HCEC 1CT (cell line): Measurements from ENCODE around the gene TH.

Experiments
- DNase-seq: peaks from one replicate; pipeline ENCODE4 v3.0.0-alpha.2; 2017

Gene TH

DNA sequence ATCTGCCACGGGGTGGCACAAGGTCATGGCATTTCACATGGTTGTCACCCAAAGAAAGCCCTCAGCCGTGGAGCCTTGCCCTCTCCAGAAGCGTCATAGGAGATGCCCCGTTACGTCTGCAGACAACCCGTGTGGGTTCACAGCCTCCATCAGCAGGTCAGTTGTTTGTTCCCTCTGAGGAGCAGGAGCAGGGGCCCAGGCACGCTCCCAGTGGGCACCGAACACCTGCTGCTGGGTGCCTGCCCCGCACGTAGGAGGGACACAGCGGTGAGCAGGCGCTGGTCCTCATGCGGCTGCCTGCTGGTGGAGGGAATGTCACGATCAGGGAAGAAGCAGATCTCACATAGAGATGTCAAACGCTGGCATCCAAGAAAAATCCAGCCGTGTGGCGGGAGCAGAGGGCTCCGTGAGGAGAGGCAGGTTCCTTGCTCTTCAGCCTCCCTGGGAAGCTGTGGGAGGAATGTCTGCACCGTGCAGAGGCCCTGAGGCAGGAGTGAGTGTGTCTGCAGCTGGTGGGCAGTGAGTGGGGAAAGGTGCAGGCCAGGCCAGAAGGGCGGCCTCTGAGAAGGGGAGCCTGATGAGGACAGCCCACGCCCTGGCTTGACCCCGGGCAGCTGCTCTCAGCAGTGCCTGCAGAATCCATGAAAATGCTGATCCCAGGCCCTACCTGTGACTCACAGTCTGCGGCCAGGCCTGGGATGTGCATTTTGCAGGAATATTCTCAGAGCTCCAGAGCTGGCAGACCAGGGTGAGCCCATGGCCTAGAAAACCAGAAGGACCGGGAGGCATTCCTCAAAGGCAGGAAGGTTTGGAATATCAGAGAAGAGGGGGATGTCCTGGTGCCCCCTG is 36.4 kb upstream of the TH start:
- no peak for DNase-seq

DNA sequence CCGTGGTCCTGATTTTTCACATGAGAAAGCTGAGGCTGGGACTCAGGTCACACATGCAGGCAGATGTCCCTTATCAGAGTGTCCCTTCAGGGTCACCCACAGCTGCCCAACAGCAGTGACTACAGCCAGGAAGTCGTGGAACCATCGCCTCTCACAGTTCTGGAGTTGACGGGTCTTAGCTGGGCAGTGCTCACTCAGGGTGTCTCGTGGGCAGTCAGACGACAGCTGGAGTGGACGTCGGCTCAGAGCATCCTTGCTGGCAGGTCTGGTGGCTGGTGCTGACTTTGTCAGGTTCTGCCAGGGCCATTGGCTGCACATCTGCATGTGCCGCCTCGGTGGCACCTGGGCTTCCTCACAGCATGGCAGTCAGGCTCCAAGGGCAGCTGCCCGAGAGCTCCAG is 35.6 kb upstream of the TH start:
- DNase-seq, result no peak

- DNase-seq, result no peak
These were observed 34.5 kb upstream of the TH start for GRCh38 chr11:2205981-2206690.

DNA sequence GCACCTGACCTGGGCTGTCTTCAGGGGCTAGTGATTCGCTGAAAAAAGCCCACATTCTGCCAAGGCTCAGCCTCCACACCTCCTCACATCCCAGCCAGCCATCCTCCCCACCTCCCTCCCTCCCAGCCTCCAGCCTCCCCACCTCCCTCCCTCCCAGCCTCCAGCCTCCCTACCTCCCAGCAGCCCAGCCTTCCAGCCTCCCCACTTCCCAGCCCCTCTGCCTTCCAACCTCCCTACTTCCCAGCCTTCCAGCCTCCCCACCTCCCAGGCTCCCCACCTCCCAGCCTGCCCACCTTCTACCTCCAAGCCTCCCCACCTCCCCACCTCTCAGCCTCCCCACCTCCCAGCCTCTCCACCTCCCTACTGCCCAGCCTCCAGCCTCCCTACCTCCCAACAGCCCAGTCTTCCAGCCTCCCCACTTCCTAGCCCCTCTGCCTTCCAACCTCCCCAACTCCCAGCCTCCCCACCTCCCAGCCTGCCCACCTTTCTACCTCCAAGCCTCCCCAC is 33.7 kb upstream of the TH start:
- no peak for DNase-seq

DNA sequence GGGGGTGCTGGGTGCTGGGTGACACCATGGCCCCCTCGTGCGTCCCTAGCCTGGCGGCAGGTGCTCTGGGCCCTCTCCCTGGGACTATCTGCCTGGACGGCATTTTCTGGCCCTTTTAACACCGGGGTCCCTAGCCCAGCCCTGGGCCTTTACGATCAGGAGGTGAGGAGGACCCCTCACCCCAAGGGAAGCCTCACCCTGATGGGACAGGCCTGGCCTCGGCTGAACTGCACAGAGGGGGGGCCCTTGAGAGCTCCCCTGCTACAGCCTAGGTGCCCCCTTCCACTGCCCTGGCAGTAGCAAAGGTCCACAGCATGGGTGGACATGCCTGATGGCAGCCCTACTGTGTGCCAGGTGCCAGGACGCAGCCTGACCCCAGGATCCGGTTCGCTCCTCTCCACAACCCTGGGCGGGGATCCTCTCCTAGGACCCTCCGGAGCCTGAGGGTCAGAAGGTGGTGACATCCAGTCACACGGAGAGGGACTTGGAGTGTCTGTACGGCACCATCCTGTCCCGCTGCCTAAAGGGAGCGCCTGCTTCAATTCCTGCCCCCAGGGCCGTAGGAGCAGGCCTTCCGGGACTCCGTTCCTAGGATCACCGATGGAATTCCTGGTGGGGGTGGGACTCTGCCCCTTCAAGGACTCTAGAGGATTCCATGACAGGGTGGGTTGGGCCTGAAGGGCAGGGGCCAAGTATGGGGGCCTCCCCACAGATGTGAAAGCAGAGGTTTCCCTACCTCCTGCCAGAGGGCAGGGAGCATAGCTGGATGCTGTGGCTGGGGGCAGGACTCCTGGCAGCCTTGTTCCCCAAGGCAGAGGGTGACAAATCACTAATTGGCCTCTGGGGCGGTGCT is 33.0 kb upstream of the TH start:
- DNase-seq, result no peak

GRCh38 chr11:2203440-2204259 is 32.0 kb upstream of the TH start:
- DNase-seq, result no peak

DNA sequence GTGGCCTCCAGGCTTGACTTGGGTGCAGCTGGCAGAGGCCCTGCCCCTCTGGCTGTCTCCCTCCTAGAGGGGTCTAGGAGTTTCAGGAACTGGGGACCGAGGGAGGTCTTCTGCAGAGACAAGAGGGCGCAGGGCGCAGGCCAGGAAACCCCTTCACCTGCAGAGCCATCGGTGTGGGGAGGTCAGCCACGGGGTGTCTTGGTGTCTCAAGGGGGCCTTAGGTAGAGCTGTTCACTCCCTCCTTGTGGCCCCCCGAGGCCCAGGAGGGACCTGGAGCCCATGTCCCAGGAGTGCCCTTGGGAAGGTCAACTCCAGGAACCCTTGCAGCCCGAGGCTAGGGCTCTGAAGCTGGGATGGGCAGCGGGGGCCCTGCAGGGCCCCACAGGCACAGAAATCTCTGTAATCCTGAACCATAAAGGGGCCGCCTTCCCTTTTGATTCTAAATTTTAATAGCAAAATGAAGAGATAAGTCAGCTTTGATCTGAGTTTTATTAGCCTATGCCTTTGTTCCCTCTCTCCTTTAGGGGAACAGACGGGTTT is 31.4 kb upstream of the TH start:
- no peak for DNase-seq

- DNase-seq, result no peak
These were observed 30.7 kb upstream of the TH start for GRCh38 chr11:2202071-2202899.

- no peak for DNase-seq
These were observed 29.9 kb upstream of the TH start for GRCh38 chr11:2201542-2201941.

DNA sequence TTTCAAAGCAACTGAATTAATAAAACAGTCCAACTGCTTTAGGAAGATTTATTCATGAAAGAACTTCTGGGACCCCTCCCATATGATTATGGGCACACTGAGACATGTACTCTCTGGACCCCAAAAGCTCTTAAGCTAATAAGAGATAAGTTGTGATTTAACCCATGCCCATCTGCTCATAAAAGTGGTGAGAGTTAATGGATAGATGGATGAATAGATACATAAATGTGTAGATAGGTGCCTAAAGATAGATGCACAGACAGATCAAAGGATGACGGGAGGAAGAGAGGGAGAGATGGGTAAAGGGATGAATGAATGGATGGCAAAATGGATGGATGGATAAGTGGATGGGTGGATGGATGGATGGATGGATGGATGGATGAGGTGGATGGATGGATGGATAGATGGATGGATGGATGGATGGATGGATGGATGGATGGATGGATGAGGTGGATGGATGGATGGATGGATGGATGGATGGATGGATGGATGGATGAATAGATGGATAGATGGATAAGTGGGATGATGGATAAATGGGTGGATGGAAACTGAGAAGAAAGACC is 29.4 kb upstream of the TH start:
- no peak for DNase-seq

GRCh38 chr11:2200536-2200935 is 28.9 kb upstream of the TH start:
- DNase-seq, result no peak

DNA sequence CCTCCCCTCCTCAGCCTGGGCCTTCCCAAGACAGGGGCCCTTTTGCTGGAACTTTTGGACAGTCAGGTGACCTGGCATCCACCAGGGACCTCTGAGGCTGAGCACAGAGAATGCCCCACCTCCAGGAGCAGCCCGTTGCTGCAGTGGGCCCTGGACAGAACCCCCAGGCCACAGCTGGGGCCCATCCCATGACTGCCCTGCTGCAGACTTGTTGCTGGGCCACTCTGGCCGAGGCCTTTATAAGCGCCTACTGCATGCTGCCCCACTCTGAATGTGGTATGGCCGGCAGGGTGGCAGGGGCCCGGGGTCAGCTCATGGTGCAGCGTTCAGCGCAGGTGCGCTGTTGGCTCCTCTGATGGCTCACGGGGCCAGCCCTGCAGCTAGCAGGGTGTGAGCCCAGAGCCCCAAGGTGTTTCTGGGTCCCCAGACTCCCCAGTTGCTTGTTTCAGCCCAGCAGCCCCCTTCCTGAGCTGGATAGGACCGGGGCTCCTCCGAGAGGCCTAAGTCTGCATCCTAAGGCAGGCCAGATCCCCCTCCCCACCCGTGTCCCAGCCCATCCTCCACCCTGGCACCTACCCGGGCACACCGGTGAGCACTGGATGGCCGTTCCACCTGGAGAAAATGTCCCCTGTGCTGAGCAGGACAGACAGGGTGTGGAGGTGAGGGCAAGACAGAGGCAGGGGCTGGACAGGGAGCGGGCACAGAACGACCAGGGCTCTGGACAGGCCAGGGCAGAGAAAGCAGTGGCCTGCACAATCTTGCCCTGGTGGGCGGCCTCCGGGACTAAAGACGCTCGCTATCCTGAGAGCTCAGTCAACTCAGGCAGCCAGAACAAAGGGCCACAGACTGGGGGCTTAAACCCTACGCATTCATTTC is 28.1 kb upstream of the TH start:
- no peak for DNase-seq

- no peak for DNase-seq
These were observed 27.2 kb upstream of the TH start for GRCh38 chr11:2198621-2199365.

DNA sequence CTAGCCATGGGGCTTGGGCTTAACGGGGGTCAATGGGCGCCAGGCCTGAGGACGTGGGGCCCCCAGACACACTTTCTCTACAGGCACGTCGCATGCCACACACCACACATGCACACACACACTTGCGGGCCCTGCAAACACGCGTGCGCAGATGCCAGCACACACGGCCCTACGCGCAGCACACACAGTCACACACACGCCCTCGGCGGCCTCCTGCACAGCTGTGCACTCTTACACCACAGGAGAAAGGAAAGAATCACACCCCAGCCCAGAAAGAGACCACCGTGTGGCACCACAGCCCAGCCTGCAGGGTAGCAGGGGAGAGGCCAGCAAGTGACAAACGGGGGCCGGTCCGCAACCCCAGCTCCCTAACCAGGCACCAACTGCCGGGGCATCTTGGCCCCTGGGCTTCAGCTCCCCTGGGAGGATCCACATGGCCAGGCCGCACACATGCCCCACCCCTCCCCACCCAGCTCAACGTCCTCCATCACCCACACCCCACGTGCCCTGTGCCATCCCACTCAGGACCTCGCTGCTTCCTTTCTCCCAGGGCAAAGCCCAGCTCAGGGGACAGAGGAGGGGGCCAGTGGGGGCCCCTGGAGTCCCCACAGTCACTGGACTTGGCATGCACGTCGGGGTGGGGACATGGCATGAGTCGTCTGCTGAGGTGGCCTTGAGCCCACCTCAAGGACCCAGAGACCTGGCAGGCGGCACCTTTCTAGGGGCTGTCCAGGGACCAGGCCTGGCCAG is 26.3 kb upstream of the TH start:
- DNase-seq, result no peak

DNA sequence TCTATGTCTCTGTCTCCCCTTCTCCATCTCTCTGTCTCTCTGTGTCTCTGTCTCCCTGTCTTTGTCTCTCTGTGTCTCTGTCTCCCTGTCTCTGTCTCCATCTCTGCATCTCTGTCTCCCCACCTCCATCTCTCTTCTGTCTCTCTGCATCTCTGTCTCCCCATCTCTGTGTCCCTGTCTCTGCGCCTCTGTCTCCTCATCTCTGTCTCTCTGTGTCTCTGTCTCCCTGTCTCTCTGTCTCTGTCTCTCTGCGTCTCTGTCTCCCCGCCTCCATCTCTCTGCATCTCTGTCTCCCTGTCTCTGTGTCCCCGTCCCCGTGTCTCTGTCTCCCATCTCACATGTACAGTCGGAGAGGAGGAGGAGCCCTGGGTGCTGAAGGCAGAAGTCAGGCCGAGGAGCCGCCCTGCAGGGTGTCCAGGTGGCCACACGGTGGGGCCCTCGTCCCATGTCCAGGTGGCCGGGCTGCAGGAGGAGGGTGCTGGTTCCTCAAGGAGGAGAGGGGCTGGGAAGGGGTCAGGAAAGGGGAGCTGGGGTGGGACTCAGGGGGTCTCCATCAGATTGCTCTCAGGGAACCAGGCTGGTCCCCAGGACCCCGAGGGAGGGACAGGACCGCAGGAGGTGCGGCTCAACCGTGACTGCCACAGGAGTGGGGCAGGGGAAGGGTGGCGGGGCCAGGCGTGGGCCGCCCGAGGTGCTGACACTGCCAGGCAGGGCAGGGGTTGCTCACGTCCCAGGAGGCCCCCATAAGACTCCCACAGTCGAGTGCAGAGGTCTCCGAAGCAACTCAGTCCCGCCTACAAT is 25.6 kb upstream of the TH start:
- peak; percentile 53 for DNase-seq

DNA sequence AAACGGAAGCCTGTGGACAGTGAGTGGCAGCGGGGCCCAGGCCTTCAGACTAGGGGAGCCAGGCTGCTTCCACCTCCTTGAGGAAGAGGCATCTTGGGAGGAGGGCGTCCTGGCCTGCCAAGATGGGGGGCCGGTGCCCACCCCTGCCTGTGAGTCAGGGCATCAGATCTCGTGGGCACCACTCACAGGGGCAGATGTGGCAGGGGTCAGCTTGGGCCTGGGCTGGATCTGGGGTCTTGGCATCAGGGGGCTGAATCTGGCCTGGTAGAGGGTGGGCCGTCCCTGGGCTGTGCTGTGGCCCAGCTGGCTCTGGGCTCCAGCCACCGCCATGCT is 24.1 kb upstream of the TH start:
- no peak for DNase-seq
